ENCODE measurements around the gene TMEM207.
"Not testable (repeated sequence)": the region's sequence is repeated elsewhere in the genome, so short reads cannot be mapped to it uniquely, and the experiment has no call there.

Gene TMEM207

DNA sequence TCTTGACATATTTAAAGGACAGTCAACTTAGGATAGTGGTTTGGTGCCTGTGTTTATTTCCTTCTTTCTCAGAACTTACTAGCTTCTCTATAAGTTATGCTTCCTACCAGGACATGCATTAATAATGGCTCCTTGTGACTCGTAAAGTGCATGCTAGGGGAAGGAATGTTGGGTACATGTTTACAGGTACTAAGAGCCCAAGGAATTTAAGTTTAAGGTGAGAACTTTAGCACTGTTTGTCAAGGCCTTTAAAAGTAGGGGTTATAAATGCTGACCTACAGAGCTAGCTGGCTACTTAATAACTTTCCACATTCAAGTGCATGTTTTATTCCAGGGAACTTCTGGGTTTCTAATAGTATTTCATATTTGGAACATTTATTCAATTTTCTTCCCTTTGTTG, at the start of gene TMEM207:
TSS of gene TMEM207 (minus strand) at position 101 of the 400 bp plus-strand sequence. CDS start at position 9, 92 bp downstream.
- DNase-seq (ENCODE audit: low read depth in 2 of 2), result no peak

DNA sequence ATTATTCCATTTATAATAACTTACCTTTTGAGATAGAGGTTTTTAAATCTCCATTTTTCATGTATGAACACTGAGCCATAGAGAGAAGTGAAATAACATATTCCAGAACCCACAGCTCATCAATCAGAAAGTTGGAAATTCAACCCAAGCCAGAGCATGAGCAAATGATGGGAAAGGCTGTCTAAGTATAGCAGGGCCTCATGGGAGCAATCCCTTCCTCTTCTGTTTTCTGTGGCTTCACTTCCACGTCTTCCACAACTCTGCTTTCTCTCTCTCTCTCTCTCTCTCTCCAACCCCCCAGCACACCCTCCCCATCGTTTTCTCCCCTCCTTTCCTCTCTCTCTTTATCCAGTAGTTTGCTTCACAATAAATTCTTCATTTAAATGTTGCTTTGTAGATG, 49.4 kb upstream of the TMEM207 start:
- DNase-seq (ENCODE audit: low read depth in 2 of 2), result no peak

DNA sequence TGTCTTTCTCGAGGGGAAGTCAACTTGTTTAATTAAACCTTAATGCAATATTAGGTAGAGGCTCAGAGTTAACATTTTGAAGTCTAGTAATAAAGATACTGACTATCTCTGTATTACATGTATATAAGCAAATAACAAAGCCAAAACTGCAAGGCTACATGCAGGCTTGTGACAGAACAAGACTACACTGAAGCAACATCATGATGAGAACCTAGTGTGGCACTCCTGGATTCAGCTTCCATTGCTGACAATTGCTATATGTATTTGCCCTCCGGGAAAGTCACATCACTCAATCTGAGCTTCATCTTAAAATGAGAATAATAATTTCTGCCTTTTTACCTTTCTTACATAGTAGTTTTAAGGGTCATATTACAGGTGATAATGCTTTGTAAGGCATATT, 48.6 kb upstream of the TMEM207 start:
- no peak for DNase-seq (ENCODE audit: low read depth in 2 of 2)

DNA sequence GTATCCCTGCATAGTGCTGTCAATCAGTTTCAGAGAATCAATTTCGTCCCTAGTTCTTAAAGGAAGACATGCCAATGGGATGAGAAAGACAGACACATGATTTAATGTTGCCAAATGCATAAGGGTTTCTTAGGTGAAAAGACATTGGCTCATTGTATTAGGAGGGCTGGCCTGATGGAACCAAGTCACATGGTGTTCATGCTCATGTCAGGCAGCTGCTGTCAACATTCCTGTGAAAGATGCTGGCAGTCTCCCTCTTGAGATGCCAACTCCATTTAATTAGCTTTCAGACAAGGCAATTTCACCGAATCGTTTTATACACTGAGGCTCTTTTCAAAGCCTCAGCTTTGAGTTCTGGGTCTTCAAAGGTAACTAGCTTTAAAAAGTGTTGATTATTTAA, 48.1 kb upstream of the TMEM207 start:
- DNase-seq (ENCODE audit: low read depth in 2 of 2), result no peak

DNA sequence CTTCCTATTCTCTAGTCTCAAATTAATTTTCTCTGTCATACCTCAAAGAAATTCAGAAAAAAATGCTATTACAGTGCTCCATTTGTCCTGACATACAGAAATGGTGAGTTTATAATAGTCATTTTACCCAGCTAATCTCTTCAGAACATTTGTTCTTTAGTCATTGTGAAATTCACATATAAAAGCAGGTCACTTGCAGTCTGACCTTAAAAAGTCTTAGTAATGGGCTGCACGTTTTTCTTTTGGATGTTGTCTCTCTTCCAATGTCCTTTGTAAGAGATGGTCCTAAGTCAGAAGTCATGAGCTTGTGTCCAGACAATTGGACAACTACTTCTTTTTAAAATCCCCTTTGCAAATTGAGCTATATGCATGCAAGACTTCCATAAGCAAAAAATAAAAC, 47.2 kb upstream of the TMEM207 start:
- DNase-seq (ENCODE audit: low read depth in 2 of 2), result no peak

DNA sequence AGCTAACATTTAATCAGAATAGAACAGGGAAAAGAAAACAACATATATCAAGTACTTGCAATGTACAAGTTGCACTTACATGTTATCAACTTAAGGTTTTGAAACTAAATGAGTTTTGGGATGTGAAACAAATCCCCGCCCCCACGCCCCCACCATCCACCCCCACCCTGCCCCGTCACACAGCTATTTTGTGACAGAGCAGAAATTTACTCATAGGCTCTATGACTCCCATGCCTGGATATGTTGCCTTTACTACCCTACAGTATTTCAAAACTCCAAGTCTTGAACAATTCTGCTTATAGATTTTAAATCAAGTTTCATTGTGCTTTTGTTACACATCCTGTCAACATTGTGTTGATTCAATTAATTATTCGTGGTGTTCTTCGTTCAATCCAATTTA, 46.1 kb upstream of the TMEM207 start:
- DNase-seq (ENCODE audit: low read depth in 2 of 2), result no peak

DNA sequence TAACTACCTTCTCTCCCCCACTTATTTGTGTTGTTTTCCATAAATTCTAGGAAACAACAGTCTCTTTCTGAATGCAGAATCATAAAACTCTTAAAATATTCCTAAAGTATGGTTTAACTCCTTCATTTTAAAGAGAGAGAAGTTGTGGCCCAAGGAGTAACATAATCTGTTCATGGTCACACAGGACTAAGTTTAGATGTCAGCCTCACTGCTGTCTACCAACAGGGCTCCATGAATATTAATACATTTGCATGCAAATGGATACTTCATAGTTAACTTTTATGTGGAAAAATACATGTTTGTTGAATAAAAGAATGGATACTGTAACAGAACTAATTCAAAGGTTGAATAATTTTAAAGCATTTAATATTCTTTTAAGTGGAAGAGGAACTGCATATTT, 45.7 kb upstream of the TMEM207 start:
- DNase-seq (ENCODE audit: low read depth in 2 of 2), result no peak

DNA sequence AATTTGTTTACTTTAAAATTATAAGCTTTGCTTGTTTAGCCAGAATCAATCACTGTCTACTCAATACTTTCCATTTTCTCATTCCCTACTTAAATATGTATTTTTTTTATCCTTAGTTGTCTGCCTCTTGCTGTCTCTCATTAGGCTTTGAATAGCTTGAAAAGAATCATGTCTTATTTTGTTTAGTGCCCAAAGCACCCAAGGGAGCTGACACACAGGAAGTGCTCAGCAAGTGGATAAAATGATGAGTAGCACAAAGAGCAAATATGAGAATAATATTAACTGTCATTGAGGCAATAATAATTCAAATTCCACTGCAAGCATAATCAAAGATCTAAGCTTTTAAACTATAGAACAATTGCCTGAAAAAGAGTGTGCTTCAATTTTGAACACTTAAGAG, 45.2 kb upstream of the TMEM207 start:
- DNase-seq (ENCODE audit: low read depth in 2 of 2), result no peak

DNA sequence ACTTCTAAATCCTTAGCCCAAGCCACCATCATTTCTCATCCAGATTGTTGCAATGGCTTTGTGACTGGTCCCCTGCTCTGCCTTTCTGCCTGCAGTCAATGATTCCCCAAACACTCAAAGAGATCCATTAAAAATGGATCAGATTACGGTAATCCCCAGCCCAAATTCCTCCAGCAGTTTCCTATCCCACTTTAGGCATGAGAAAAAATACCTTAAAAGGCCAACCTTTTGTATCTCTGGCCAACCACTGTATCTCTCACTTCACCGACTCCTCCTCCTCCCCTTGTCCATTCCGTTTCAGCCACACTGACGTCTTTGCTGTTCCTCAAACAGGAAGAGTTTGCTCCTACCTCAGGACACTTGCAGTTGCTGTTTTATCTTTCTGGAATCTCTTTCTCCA, 43.3 kb upstream of the TMEM207 start:
- no peak for DNase-seq (ENCODE audit: low read depth in 2 of 2)

DNA sequence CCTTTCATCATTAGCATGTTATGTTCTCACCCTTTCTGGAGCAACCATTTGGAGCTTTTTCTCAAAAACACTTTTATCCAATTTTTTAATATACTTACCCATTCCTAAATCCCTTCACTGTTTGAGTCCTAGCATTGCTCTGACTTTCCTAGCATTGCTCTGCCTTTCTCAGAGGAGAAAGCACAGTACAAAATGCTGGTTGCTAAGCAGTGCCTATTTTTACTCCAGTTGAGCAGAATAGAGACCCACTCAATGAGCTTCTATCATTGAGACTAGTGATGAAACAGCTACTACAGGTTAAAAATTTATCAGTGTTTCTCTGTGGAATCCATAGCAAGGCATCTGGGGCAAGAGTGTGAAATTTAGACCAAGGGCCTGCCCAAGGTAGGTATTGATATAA, 42.4 kb upstream of the TMEM207 start:
- DNase-seq (ENCODE audit: low read depth in 2 of 2), result no peak

- no peak for DNase-seq (ENCODE audit: low read depth in 2 of 2)
Observed at GRCh38 chr3:190491533-190492054, 41.9 kb upstream of the TMEM207 start.

GRCh38 chr3:190486908-190487607, 37.4 kb upstream of the TMEM207 start:
- no peak for DNase-seq (ENCODE audit: low read depth in 2 of 2)

DNA sequence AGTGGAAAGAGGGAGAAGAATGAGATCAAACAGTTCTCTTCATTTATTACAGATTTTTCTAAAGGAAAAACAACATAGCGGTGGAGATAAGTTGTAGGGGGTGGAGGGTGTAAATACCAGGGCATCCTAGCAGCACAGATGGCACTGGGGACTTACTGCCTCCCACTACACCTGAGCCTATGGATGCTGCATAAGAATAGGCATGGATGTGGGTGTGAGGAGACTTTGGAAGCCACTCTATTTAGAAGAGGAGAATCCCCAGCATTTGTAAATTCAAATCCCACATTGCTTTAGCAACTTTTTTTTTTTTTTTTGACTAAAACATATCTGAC, 36.8 kb upstream of the TMEM207 start:
- no peak for DNase-seq (ENCODE audit: low read depth in 2 of 2)

DNA sequence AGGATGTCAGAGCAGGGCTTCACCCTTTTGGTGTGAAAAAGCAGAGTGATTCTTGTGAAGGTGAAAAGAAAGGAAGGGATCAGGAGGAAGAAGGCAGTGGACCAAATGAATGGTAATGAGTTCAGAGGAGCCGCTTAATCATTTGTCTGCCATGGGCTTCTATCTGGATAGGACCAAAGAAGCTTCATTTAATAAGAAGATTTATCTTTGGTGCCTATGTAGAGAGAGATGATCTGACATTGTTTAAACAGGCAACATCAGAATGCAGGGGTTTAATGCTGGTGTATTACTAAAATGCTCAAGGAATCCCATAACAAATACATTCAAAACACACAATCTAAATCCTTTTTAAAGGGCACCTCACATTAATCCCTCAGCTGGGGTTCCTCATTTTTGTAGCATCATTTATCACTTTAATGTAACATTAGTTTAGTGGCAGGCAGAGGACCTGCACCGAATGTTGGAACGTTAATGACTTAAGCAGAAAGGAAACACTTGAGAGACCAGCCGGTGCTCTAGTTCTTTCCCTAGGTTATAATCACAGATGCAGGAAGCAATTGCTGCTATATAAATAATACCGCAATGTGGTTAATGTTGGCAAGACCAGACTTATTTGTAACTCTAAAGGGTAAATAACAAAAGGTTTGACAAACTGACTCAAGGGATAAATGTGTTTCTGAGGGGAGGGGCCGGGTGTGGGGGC, 36.3 kb upstream of the TMEM207 start:
- DNase-seq (ENCODE audit: low read depth in 2 of 2), result no peak

DNA sequence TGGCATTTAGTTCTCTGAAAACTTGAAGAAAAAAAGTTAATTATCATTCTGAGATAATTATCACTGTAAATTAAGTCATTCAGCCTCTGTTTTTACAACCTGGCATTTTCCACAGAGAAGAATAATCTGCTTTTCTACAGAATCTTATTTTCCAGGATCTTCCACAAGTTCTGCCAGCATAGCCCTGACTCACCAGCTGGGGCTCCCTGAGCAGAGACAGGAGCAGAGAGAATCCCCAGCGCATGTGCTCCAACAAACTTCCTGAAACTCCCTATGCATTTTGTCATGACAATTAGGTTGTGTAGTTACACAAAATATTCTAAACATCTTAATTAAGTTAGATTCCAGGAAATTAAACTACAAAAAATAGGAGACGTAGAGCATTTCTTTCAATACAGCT, 32.1 kb upstream of the TMEM207 start:
- DNase-seq (ENCODE audit: low read depth in 2 of 2), result no peak

DNA sequence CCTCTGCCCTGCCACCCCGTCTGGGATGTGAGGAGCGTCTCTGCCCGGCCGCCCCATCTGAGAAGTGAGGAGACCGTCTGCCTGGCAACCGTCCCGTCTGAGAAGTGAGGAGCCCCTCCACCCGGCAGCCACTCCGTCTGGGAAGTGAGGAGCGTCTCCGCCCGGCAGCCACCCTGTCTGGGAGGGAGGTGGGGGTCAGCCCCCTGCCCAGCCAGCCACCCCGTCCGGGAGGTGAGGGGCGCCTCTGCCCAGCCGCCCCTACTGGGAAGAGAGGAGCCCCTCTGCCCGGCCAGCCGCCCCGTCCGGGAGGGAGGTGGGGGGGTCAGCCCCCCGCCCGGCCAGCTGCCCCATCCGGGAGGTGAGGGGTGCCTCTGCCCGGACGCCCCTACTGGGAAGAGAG, 23.6 kb upstream of the TMEM207 start:
- not testable (repeated sequence) for DNase-seq (ENCODE audit: low read depth in 2 of 2)

DNA sequence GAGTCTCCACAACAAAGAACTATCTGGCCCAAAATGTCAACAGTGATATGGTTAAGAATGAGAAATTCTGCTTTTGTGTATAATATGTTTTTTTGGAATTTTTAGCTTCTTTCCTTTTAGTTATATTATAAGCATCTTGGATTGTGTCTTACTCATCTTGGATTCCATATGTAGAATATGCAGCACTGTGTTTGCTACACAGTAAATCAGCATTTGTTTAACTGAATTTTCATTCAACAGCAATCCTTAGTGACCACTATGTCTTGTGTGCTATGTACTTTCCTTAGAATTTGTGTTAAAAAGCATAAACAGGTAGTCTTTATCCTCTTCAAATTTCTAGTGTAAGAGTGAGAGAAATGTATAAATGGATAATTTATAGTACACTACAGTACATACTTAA, 18.2 kb upstream of the TMEM207 start:
- no peak for DNase-seq (ENCODE audit: low read depth in 2 of 2)

DNA sequence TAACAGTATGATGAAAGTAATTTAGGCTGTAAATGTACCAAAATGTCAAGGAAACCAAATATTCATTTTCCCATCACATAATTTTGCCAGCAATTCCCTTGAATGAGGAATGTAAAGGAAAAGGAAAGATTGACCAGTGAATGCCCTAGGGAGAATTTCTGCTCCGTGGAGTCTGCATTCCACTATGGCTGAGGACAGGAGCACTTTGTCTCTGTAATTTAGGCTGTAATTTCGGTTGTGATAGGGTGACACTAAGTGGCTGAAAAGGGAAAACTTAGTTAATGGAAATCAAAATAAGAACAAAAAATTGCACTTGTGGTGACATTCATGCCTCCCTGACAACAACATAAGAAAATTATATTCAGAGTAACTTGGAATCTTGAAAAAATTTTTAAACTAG, 8.3 kb upstream of the TMEM207 start:
- DNase-seq (ENCODE audit: low read depth in 2 of 2), result no peak

- DNase-seq (ENCODE audit: low read depth in 2 of 2), result no peak
Observed at GRCh38 chr3:190456770-190457169, 7.1 kb upstream of the TMEM207 start.

GRCh38 chr3:190455828-190456227, 6.1 kb upstream of the TMEM207 start:
- no peak for DNase-seq (ENCODE audit: low read depth in 2 of 2)

GRCh38 chr3:190448256-190448655, 1.4 kb downstream of the TMEM207 start:
- DNase-seq (ENCODE audit: low read depth in 2 of 2), result no peak

GRCh38 chr3:190446573-190447279, 3.0 kb downstream of the TMEM207 start:
- no peak for DNase-seq (ENCODE audit: low read depth in 2 of 2)

- no peak for DNase-seq (ENCODE audit: low read depth in 2 of 2)
Observed at GRCh38 chr3:190444576-190445145, 5.0 kb downstream of the TMEM207 start.

All from stimulated activated CD8-positive, alpha-beta memory T cell treated with anti-CD3 and anti-CD28 coated beads, Interleukin-15, amount 100 ng/mL, for 4 hours (primary cell).